ENCODE data around the gene SORD.

- TF ChIP-seq POLR2A (IDR thresholded peaks at IDR 0.05; ENCODE audit: low read depth, low read length) = no peak
- TF ChIP-seq EP300 (IDR thresholded peaks at IDR 0.05; ENCODE audit: borderline replicate concordance in 1 of 2, control insufficient read depth in 1 of 2, low read depth in 2 of 2, low read length in 2 of 2) = no peak
- TF ChIP-seq CHD4 (IDR thresholded peaks at IDR 0.05) = no peak
- no peak for TF ChIP-seq POLR2AphosphoS5 (IDR thresholded peaks at IDR 0.05; ENCODE audit: low read length)
- TF ChIP-seq EZH2 (IDR thresholded peaks at IDR 0.05; ENCODE audit: borderline replicate concordance, control insufficient read depth, low read depth, low read length) = no peak
- no peak for TF ChIP-seq CHD1 (IDR thresholded peaks at IDR 0.05; ENCODE audit: low read depth, low read length)
- no peak for TF ChIP-seq PBX3 (IDR thresholded peaks at IDR 0.05; ENCODE audit: insufficient replicate concordance, low read depth, low read length)
- TF ChIP-seq ATF3 (IDR thresholded peaks at IDR 0.05; ENCODE audit: borderline replicate concordance, extremely low read depth, low read depth, low read length) = no peak
- TF ChIP-seq, protein P1, sequence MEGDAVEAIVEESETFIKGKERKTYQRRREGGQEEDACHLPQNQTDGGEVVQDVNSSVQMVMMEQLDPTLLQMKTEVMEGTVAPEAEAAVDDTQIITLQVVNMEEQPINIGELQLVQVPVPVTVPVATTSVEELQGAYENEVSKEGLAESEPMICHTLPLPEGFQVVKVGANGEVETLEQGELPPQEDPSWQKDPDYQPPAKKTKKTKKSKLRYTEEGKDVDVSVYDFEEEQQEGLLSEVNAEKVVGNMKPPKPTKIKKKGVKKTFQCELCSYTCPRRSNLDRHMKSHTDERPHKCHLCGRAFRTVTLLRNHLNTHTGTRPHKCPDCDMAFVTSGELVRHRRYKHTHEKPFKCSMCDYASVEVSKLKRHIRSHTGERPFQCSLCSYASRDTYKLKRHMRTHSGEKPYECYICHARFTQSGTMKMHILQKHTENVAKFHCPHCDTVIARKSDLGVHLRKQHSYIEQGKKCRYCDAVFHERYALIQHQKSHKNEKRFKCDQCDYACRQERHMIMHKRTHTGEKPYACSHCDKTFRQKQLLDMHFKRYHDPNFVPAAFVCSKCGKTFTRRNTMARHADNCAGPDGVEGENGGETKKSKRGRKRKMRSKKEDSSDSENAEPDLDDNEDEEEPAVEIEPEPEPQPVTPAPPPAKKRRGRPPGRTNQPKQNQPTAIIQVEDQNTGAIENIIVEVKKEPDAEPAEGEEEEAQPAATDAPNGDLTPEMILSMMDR (IDR thresholded peaks at IDR 0.05 in 2 of 3, conservative IDR thresholded peaks at IDR 0.05 in 1 of 3; ENCODE audit: control insufficient read depth in 2 of 3, extremely low read depth in 1 of 3, insufficient read depth in 1 of 3, low read depth in 3 of 3, low read length in 3 of 3) = no peak
- no peak for TF ChIP-seq GABPA (IDR thresholded peaks at IDR 0.05; ENCODE audit: low read depth)
- no peak for TF ChIP-seq SP1 (IDR thresholded peaks at IDR 0.05; ENCODE audit: low read depth, low read length)
Observed at GRCh38 chr15:45030743-45031142, 7.7 kb downstream of the SORD start.

Data from GM12878 (cell line).